Measurements from ENCODE around the gene OLFML2A. TPM values are rescaled to one million over a fixed set of nuclear protein-coding genes. Genes with fewer than 3 reads are reported as not detected.
A peak's percentile ranks its signal among the peaks of the same experiment; 100 is the strongest.

Gene OLFML2A
- total and polyA plus RNA-seq, 2 donors = 2.9 to 3.1 TPM

GRCh38 chr9:124780060-124780756, 3.3 kb downstream of the OLFML2A start:
- Histone ChIP-seq H3K27ac (ENCODE audit: low read depth in 1 of 2, low read length in 1 of 2) (peak overlapping the region in 1 of 2 donors; percentile 59), H3K36me3 (ENCODE audit: control insufficient read depth in 2 of 2, insufficient read depth in 2 of 2, low read length in 1 of 2) (no peaks in the 10 kb centered on the region), H3K4me1 (ENCODE audit: control insufficient read depth in 2 of 2, insufficient read depth in 2 of 2, low read length in 2 of 2) (peaks cover 6 to 15% of the 10 kb centered on the region in 2 donors), H3K9me3 (ENCODE audit: control insufficient read depth in 2 of 2, insufficient read depth in 1 of 2, low read length in 1 of 2) (peaks cover 0 to 7% of the 10 kb centered on the region in 2 donors), H3K27me3 (ENCODE audit: control insufficient read depth in 2 of 2, insufficient read depth in 1 of 2, low read length in 1 of 2) (peaks cover 31 to 64% of the 10 kb centered on the region in 2 donors), H3K4me3 (ENCODE audit: low read length in 2 of 2) (no peak overlapping the region)
- WGBS = 89% methylated on average over 14 of the region's 14 CpGs
- DNase-seq (ENCODE audit: low read depth in 6 of 9, low spot score in 9 of 9) = no peak

- Histone ChIP-seq H3K36me3 (ENCODE audit: control insufficient read depth in 2 of 2, insufficient read depth in 2 of 2, low read length in 1 of 2) (no peaks in the 10 kb centered on the region), H3K27me3 (ENCODE audit: control insufficient read depth in 2 of 2, insufficient read depth in 1 of 2, low read length in 1 of 2) (peaks cover 27 to 59% of the 10 kb centered on the region in 2 donors), H3K4me3 (ENCODE audit: low read length in 2 of 2) (no peak overlapping the region), H3K27ac (ENCODE audit: low read depth in 1 of 2, low read length in 1 of 2) (no peak overlapping the region), H3K9me3 (ENCODE audit: control insufficient read depth in 2 of 2, insufficient read depth in 1 of 2, low read length in 1 of 2) (peaks cover 0 to 7% of the 10 kb centered on the region in 2 donors), H3K4me1 (ENCODE audit: control insufficient read depth in 2 of 2, insufficient read depth in 2 of 2, low read length in 2 of 2) (peaks cover 6 to 15% of the 10 kb centered on the region in 2 donors)
- 100% methylated on average over 4 of the region's 4 CpGs for WGBS
- no peak for DNase-seq (ENCODE audit: low read depth in 6 of 9, low spot score in 9 of 9)
These were observed 3.8 kb downstream of the OLFML2A start for GRCh38 chr9:124780757-124781151.

GRCh38 chr9:124781967-124782660, 5.2 kb downstream of the OLFML2A start:
- peaks cover under 1 to 15% of the 10 kb centered on the region in 2 donors for H3K4me1 ChIP-seq (ENCODE audit: control insufficient read depth in 2 of 2, insufficient read depth in 2 of 2, low read length in 2 of 2)
- H3K27ac ChIP-seq (ENCODE audit: low read depth in 1 of 2, low read length in 1 of 2) = peak overlapping the region in 1 of 2 donors; percentile 5
- no peaks in the 10 kb centered on the region for H3K36me3 ChIP-seq (ENCODE audit: control insufficient read depth in 2 of 2, insufficient read depth in 2 of 2, low read length in 1 of 2)
- over 99% methylated on average over 3 of the region's 3 CpGs for WGBS
- H3K27me3 ChIP-seq (ENCODE audit: control insufficient read depth in 2 of 2, insufficient read depth in 1 of 2, low read length in 1 of 2) = peaks cover 14 to 51% of the 10 kb centered on the region in 2 donors
- no peak overlapping the region for H3K4me3 ChIP-seq (ENCODE audit: low read length in 2 of 2)
- peaks cover 0 to 4% of the 10 kb centered on the region in 2 donors for H3K9me3 ChIP-seq (ENCODE audit: control insufficient read depth in 2 of 2, insufficient read depth in 1 of 2, low read length in 1 of 2)
- DNase-seq (ENCODE audit: low read depth in 6 of 9, low spot score in 9 of 9) = no peak

- H3K4me1 ChIP-seq (ENCODE audit: control insufficient read depth in 2 of 2, insufficient read depth in 2 of 2, low read length in 2 of 2) = peaks cover 0 to 15% of the 10 kb centered on the region in 2 donors
- H3K27ac ChIP-seq (ENCODE audit: low read depth in 1 of 2, low read length in 1 of 2) = no peak overlapping the region
- H3K27me3 ChIP-seq (ENCODE audit: control insufficient read depth in 2 of 2, insufficient read depth in 1 of 2, low read length in 1 of 2) = peaks cover 6 to 44% of the 10 kb centered on the region in 2 donors
- H3K36me3 ChIP-seq (ENCODE audit: control insufficient read depth in 2 of 2, insufficient read depth in 2 of 2, low read length in 1 of 2) = no peaks in the 10 kb centered on the region
- H3K9me3 ChIP-seq (ENCODE audit: control insufficient read depth in 2 of 2, insufficient read depth in 1 of 2, low read length in 1 of 2) = no peaks in the 10 kb centered on the region
- H3K4me3 ChIP-seq (ENCODE audit: low read length in 2 of 2) = no peak overlapping the region
- no peak for DNase-seq (ENCODE audit: low read depth in 6 of 9, low spot score in 9 of 9)
- 94% methylated on average over 13 of the region's 13 CpGs for WGBS
These were observed 6.0 kb downstream of the OLFML2A start for GRCh38 chr9:124782661-124783574.

DNA sequence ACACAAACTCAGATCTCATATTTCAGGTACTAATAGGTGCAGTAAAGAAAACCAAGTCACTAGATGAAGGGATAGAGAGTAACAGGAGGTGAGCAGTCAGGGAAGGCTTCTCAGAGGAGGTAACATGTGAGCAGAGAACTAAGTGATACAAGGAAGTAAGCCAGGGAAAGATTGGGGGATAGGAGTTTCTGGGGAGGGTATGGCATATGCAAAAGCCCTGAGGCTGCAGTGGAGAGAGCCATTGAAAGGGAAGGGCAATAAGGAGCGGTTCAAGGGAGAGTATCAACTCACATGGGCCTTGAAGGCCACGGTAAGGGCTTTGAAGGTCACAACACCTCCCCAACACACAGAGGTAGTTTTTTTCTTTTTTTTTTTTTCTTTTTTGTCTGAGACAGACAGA, 6.9 kb downstream of the OLFML2A start:
- 96% methylated on average over 2 of the region's 2 CpGs for WGBS
- no peak for DNase-seq (ENCODE audit: low read depth in 6 of 9, low spot score in 9 of 9)
- H3K27ac ChIP-seq (ENCODE audit: low read depth in 1 of 2, low read length in 1 of 2) = no peak overlapping the region
- peaks cover 0 to 14% of the 10 kb centered on the region in 2 donors for H3K4me1 ChIP-seq (ENCODE audit: control insufficient read depth in 2 of 2, insufficient read depth in 2 of 2, low read length in 2 of 2)
- no peak overlapping the region for H3K4me3 ChIP-seq (ENCODE audit: low read length in 2 of 2)
- no peaks in the 10 kb centered on the region for H3K9me3 ChIP-seq (ENCODE audit: control insufficient read depth in 2 of 2, insufficient read depth in 1 of 2, low read length in 1 of 2)
- peaks cover 4 to 35% of the 10 kb centered on the region in 2 donors for H3K27me3 ChIP-seq (ENCODE audit: control insufficient read depth in 2 of 2, insufficient read depth in 1 of 2, low read length in 1 of 2)
- H3K36me3 ChIP-seq (ENCODE audit: control insufficient read depth in 2 of 2, insufficient read depth in 2 of 2, low read length in 1 of 2) = no peaks in the 10 kb centered on the region

DNA sequence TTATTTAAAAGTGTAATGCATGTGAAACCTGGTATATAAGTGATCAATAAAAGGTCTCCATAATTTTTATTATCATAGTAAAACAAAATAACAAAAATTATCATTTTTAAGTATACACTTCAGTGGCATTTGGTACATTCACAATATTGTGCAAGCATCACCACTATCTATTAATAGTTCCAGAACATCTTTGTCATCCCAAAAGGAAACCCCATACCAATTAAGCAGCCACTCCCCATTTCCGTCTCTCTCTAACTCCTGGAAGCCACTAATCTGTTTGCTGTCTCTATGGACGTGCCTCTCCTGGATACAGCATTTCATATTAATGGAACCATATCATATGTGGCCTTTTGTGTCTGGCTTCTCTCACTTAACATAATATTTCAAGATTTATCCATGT, 7.6 kb downstream of the OLFML2A start:
- Histone ChIP-seq H3K27ac (ENCODE audit: low read depth in 1 of 2, low read length in 1 of 2) (no peak overlapping the region), H3K4me3 (ENCODE audit: low read length in 2 of 2) (no peak overlapping the region), H3K4me1 (ENCODE audit: control insufficient read depth in 2 of 2, insufficient read depth in 2 of 2, low read length in 2 of 2) (peaks cover 0 to 12% of the 10 kb centered on the region in 2 donors), H3K27me3 (ENCODE audit: control insufficient read depth in 2 of 2, insufficient read depth in 1 of 2, low read length in 1 of 2) (peaks cover 2 to 28% of the 10 kb centered on the region in 2 donors), H3K36me3 (ENCODE audit: control insufficient read depth in 2 of 2, insufficient read depth in 2 of 2, low read length in 1 of 2) (no peaks in the 10 kb centered on the region), H3K9me3 (ENCODE audit: control insufficient read depth in 2 of 2, insufficient read depth in 1 of 2, low read length in 1 of 2) (no peaks in the 10 kb centered on the region)
- DNase-seq (ENCODE audit: low read depth in 6 of 9, low spot score in 9 of 9) = no peak
- WGBS = 85% methylated on average over 2 of the region's 2 CpGs

GRCh38 chr9:124786881-124787573, 10.1 kb downstream of the OLFML2A start:
- DNase-seq (ENCODE audit: low read depth in 6 of 9, low spot score in 9 of 9) = no peak
- no peak overlapping the region for H3K27ac ChIP-seq (ENCODE audit: low read depth in 1 of 2, low read length in 1 of 2)
- no peaks in the 10 kb centered on the region for H3K9me3 ChIP-seq (ENCODE audit: control insufficient read depth in 2 of 2, insufficient read depth in 1 of 2, low read length in 1 of 2)
- peaks cover 0 to 9% of the 10 kb centered on the region in 2 donors for H3K27me3 ChIP-seq (ENCODE audit: control insufficient read depth in 2 of 2, insufficient read depth in 1 of 2, low read length in 1 of 2)
- no peaks in the 10 kb centered on the region for H3K4me1 ChIP-seq (ENCODE audit: control insufficient read depth in 2 of 2, insufficient read depth in 2 of 2, low read length in 2 of 2)
- no peaks in the 10 kb centered on the region for H3K36me3 ChIP-seq (ENCODE audit: control insufficient read depth in 2 of 2, insufficient read depth in 2 of 2, low read length in 1 of 2)
- WGBS = 97% methylated on average over 20 of the region's 20 CpGs
- no peak overlapping the region for H3K4me3 ChIP-seq (ENCODE audit: low read length in 2 of 2)

DNA sequence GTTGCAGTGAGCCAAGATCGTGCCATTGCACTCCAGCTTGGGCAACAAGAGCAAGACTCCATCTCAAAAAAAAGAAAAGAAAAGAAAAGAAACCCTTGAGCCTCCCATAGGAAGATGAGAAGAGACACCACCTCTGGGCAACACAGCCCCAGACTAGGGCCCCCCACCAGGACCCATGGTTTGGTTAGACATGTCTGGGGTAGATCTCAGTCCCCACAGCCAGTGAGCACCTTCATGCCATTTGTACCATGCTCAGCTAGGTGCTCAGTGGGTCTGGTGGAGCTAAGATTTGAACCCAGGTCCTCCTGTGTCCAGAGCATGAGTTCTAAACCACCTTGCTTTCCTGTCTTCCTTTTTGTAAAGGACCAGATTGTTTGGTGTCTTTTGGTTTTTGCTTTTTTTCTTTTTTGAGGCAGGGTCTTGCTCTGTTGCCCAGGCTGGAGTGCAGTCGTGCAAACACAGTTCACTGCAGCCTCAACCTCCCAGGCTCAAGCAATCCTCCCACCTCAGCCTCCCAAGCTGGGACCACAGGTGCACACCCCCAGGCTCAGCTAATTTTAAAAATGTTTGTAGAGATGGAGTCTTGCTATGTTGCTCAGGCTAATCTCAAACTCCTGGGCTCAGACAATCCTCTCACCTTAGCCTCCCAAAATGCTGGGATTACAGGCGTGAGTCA, 11.7 kb downstream of the OLFML2A start:
- no peaks in the 10 kb centered on the region for H3K4me1 ChIP-seq (ENCODE audit: control insufficient read depth in 2 of 2, insufficient read depth in 2 of 2, low read length in 2 of 2)
- DNase-seq (ENCODE audit: low read depth in 6 of 9, low spot score in 9 of 9) = no peak
- WGBS = 99% methylated on average over 3 of the region's 3 CpGs
- peaks cover 0 to 10% of the 10 kb centered on the region in 2 donors for H3K27me3 ChIP-seq (ENCODE audit: control insufficient read depth in 2 of 2, insufficient read depth in 1 of 2, low read length in 1 of 2)
- no peaks in the 10 kb centered on the region for H3K36me3 ChIP-seq (ENCODE audit: control insufficient read depth in 2 of 2, insufficient read depth in 2 of 2, low read length in 1 of 2)
- H3K9me3 ChIP-seq (ENCODE audit: control insufficient read depth in 2 of 2, insufficient read depth in 1 of 2, low read length in 1 of 2) = no peaks in the 10 kb centered on the region
- no peak overlapping the region for H3K27ac ChIP-seq (ENCODE audit: low read depth in 1 of 2, low read length in 1 of 2)
- no peak overlapping the region for H3K4me3 ChIP-seq (ENCODE audit: low read length in 2 of 2)
